Progenitor cell of endocrine pancreas (in vitro differentiated cells): ENCODE measurements around the gene FSCN2. TPM values are rescaled to one million over a fixed set of nuclear protein-coding genes. Genes with fewer than 3 reads are reported as not detected.

Experiments
- DNase-seq: peaks from one replicate; pipeline ENCODE4 v3.0.0; 2021; ENCODE audit warnings: low spot score; ENCODE audit not compliant: unreplicated experiment
- H3K27ac Mint-ChIP-seq: 2 replicates; pipeline ENCODE4 v1.8.0; 2021; ENCODE audit warnings: mild to moderate bottlenecking, moderate library complexity, mixed read lengths
- H3K27me3 Mint-ChIP-seq: 2 replicates; pipeline ENCODE4 v1.8.0; 2021; ENCODE audit warnings: mixed read lengths
- H3K36me3 Mint-ChIP-seq: 2 replicates; pipeline ENCODE4 v1.8.0; 2022; ENCODE audit warnings: mixed read lengths; ENCODE audit not compliant: insufficient read depth
- H3K4me1 Mint-ChIP-seq: 2 replicates; pipeline ENCODE4 v1.8.0; 2021; ENCODE audit warnings: low read depth, mixed read lengths
- H3K4me3 Mint-ChIP-seq: 2 replicates; pipeline ENCODE4 v1.8.0; 2021; ENCODE audit warnings: low read depth, mild to moderate bottlenecking, moderate library complexity, mixed read lengths
- H3K9me3 Mint-ChIP-seq: 2 replicates; pipeline ENCODE4 v1.8.0; 2021; ENCODE audit warnings: low read depth, mixed read lengths
- CTCF ChIP-seq: fragments of 200-600 bp; sonication (generic); IDR thresholded peaks from one replicate; pipeline ENCODE4 v1.5.0; 2021; ENCODE audit warnings: antibody characterized with exemption, mild to moderate bottlenecking; ENCODE audit not compliant: unreplicated experiment
- total RNA-seq: library from RNA; stranded (reverse); gene quantifications from 2 replicates; pipeline ENCODE4 v1.2.1, GENCODE V29; 2021

Gene FSCN2
- total RNA-seq, 1 donor from 2014 or later: 5.3 TPM

- Mint-ChIP-seq H3K36me3 (peaks cover 16% of the 10 kb centered on the region), H3K27ac (no peak overlapping the region), H3K4me3 (no peak overlapping the region), H3K27me3 (no peaks in the 10 kb centered on the region), H3K9me3 (no peaks in the 10 kb centered on the region), H3K4me1 (peaks cover 4% of the 10 kb centered on the region)
- no peak for DNase-seq
- no peak for TF ChIP-seq CTCF
Observed at GRCh38 chr17:81570964-81571363, 42.8 kb downstream of the FSCN2 start.

- no peak for TF ChIP-seq CTCF
- no peaks in the 10 kb centered on the region for H3K9me3 Mint-ChIP-seq
- H3K36me3 Mint-ChIP-seq: peaks cover 16% of the 10 kb centered on the region
- H3K4me3 Mint-ChIP-seq: no peak overlapping the region
- no peaks in the 10 kb centered on the region for H3K27me3 Mint-ChIP-seq
- H3K4me1 Mint-ChIP-seq: peaks cover 21% of the 10 kb centered on the region
- DNase-seq: no peak
- H3K27ac Mint-ChIP-seq: no peak overlapping the region
Observed at GRCh38 chr17:81572563-81573168, 44.5 kb downstream of the FSCN2 start.

GRCh38 chr17:81573794-81574642 lies 45.8 kb downstream of the FSCN2 start:
- Mint-ChIP-seq H3K36me3 (peaks cover 17% of the 10 kb centered on the region), H3K4me3 (no peak overlapping the region), H3K4me1 (peaks cover 25% of the 10 kb centered on the region), H3K9me3 (no peaks in the 10 kb centered on the region), H3K27ac (no peak overlapping the region), H3K27me3 (no peaks in the 10 kb centered on the region)
- DNase-seq: no peak
- no peak for TF ChIP-seq CTCF

- no peak for DNase-seq
- no peaks in the 10 kb centered on the region for H3K9me3 Mint-ChIP-seq
- H3K36me3 Mint-ChIP-seq: peaks cover 21% of the 10 kb centered on the region
- H3K4me1 Mint-ChIP-seq: peaks cover 25% of the 10 kb centered on the region
- no peak for TF ChIP-seq CTCF
- H3K4me3 Mint-ChIP-seq: no peak overlapping the region
- H3K27ac Mint-ChIP-seq: no peak overlapping the region
- no peaks in the 10 kb centered on the region for H3K27me3 Mint-ChIP-seq
Observed at GRCh38 chr17:81574643-81574956, 46.4 kb downstream of the FSCN2 start.

GRCh38 chr17:81575836-81576235 lies 47.7 kb downstream of the FSCN2 start:
- Mint-ChIP-seq H3K27me3 (no peaks in the 10 kb centered on the region), H3K4me3 (no peak overlapping the region), H3K36me3 (peaks cover 25% of the 10 kb centered on the region), H3K9me3 (no peaks in the 10 kb centered on the region), H3K4me1 (peaks cover 25% of the 10 kb centered on the region), H3K27ac (peak overlapping the region; percentile 84)
- TF ChIP-seq CTCF: no peak
- DNase-seq: no peak
